GM23338 (cell line): ENCODE measurements around the gene ELFN1. TPM values are rescaled to one million over a fixed set of nuclear protein-coding genes. Genes with fewer than 3 reads are reported as not detected.
A peak's percentile ranks its signal among the peaks of the same experiment; 100 is the strongest.

Experiments
- ATAC-seq: fragments of 200-7000 bp; cut with Tn5 transposase; 3 replicates; pipeline ENCODE4 v1.9.1; 2020
- DNase-seq: peaks from one replicate; pipeline ENCODE4 v3.0.0-alpha.2; 2015; ENCODE audit warnings: low spot score
- H2AFZ ChIP-seq: fragments of 200-600 bp; sonication (generic); 2 replicates; pipeline ENCODE4 v1.8.0; 2016; ENCODE audit warnings: antibody characterized with exemption, mild to moderate bottlenecking, moderate library complexity
- H3F3A ChIP-seq: fragments of 200-600 bp; sonication (generic); replicated peaks from 2 replicates; pipeline ENCODE4 v1.8.0; 2017; ENCODE audit warnings: antibody characterized with exemption, mixed run types, low read depth
- H3K27ac ChIP-seq: fragments of 200-600 bp; sonication (generic); 2 replicates; pipeline ENCODE4 v1.6.1; 2016; ENCODE audit warnings: low read depth
- H3K27me3 ChIP-seq: fragments of 200-600 bp; sonication (generic); 2 replicates; pipeline ENCODE4 v1.8.0; 2016; ENCODE audit warnings: mild to moderate bottlenecking, mixed run types, moderate library complexity; ENCODE audit not compliant: insufficient read depth
- H3K36me3 ChIP-seq: fragments of 200-600 bp; sonication (generic); 2 replicates; pipeline ENCODE4 v1.8.0; 2016; ENCODE audit warnings: mild to moderate bottlenecking; ENCODE audit not compliant: insufficient read depth
- H3K4me1 ChIP-seq: fragments of 200-600 bp; sonication (generic); 2 replicates; pipeline ENCODE4 v1.8.0; 2016; ENCODE audit warnings: mild to moderate bottlenecking, moderate library complexity; ENCODE audit not compliant: insufficient read depth
- H3K4me2 ChIP-seq: fragments of 200-600 bp; sonication (generic); 2 replicates; pipeline ENCODE4 v1.7.1; 2017; ENCODE audit warnings: mixed run types
- H3K4me3 ChIP-seq: fragments of 200-600 bp; sonication (generic); 2 replicates; pipeline ENCODE4 v1.6.1; 2016; ENCODE audit warnings: mixed run types
- H3K79me2 ChIP-seq: fragments of 200-600 bp; sonication (generic); replicated peaks from 2 replicates; pipeline ENCODE4 v1.8.0; 2017; ENCODE audit warnings: mild to moderate bottlenecking; ENCODE audit not compliant: insufficient read depth
- H3K9me2 ChIP-seq: fragments of 200-600 bp; sonication (generic); 2 replicates; pipeline ENCODE4 v1.8.0; 2017; ENCODE audit not compliant: insufficient read depth
- H4K20me1 ChIP-seq: fragments of 200-600 bp; sonication (generic); replicated peaks from 2 replicates; pipeline ENCODE4 v1.8.0; 2017; ENCODE audit warnings: mild to moderate bottlenecking; ENCODE audit not compliant: insufficient read depth
- H3K27ac Mint-ChIP-seq: 2 replicates; pipeline ENCODE4 v1.8.0; 2020; ENCODE audit warnings: inconsistent platforms, mild to moderate bottlenecking, moderate library complexity, mixed read lengths
- H3K27me3 Mint-ChIP-seq: 3 replicates; pipeline ENCODE4 v1.8.0; 2022; ENCODE audit warnings: low read depth, mild to moderate bottlenecking, moderate library complexity, mixed read lengths, inconsistent platforms; ENCODE audit not compliant: insufficient read depth, poor library complexity
- H3K36me3 Mint-ChIP-seq: 3 replicates; pipeline ENCODE4 v1.8.0; 2021; ENCODE audit warnings: low read depth, mild to moderate bottlenecking, inconsistent platforms, moderate library complexity, mixed read lengths
- H3K4me1 Mint-ChIP-seq: 3 replicates; pipeline ENCODE4 v1.8.0; 2020; ENCODE audit warnings: mild to moderate bottlenecking, inconsistent platforms, mixed read lengths
- H3K4me3 Mint-ChIP-seq: 3 replicates; pipeline ENCODE4 v1.8.0; 2021; ENCODE audit warnings: moderate library complexity, mild to moderate bottlenecking, inconsistent platforms, mixed read lengths
- H3K9me3 Mint-ChIP-seq: 3 replicates; pipeline ENCODE4 v1.8.0; 2020; ENCODE audit warnings: moderate library complexity, mild to moderate bottlenecking, inconsistent platforms, mixed read lengths
- CREB1 ChIP-seq: fragments of 250-450 bp; sonication (Bioruptor Pico); IDR thresholded peaks from 2 replicates; pipeline ENCODE4 v1.5.0; 2020; ENCODE audit warnings: low read depth, mild to moderate bottlenecking, moderate library complexity
- EZH2phosphoT487 ChIP-seq: fragments of 200-600 bp; sonication (generic); IDR thresholded peaks from one replicate; pipeline ENCODE4 v1.8.1; 2018; ENCODE audit warnings: antibody characterized with exemption; ENCODE audit not compliant: unreplicated experiment
- JUNB ChIP-seq: IDR thresholded peaks from one replicate; pipeline ENCODE4 v1.6.1; 2016; ENCODE audit warnings: antibody characterized with exemption; ENCODE audit not compliant: unreplicated experiment
- NANOG ChIP-seq: IDR thresholded peaks from 2 replicates; pipeline ENCODE4 v1.6.1; 2016; ENCODE audit warnings: antibody characterized with exemption, borderline replicate concordance
- POLR2AphosphoS5 ChIP-seq: IDR thresholded peaks from 2 replicates; pipeline ENCODE4 v1.6.1; 2016; ENCODE audit warnings: antibody characterized with exemption, low read depth
- STAT1 ChIP-seq: IDR thresholded peaks from one replicate; pipeline ENCODE4 v1.6.1; 2016; ENCODE audit warnings: antibody characterized with exemption; ENCODE audit not compliant: unreplicated experiment
- ZNF114 ChIP-seq: fragments of 250-450 bp; sonication (Bioruptor Pico); IDR thresholded peaks from 2 replicates; pipeline ENCODE4 v1.5.0; 2020; ENCODE audit warnings: mild to moderate bottlenecking, moderate library complexity
- ZNF331 ChIP-seq: fragments of 250-450 bp; sonication (Bioruptor Pico); IDR thresholded peaks from 2 replicates; pipeline ENCODE4 v1.5.0; 2020; ENCODE audit warnings: low read depth, mild to moderate bottlenecking, moderate library complexity
- polyA plus RNA-seq: library from polyadenylated mRNA; unstranded; fragments of >200 nt; fragmentation: Nextera tagmentation; extraction: Ambion mirVana; gene quantifications from 2 replicates; pipeline ENCODE4 v1.2.1, GENCODE V29; 2016
- total RNA-seq: library from RNA; depleted of rRNA; stranded (reverse); fragments of >200 nt; shearing (Covaris generic); gene quantifications from 2 replicates; pipeline ENCODE4 v1.2.3, GENCODE V29; 2014
- TF ChIP-seq, protein P1 (sequence below), 2 experiments: fragments of 200-600 bp in 1 of 2; sonication (generic) in 1 of 2; conservative IDR thresholded peaks; 2 replicates each; pipeline versions ENCODE4 v1.5.1 to v1.6.1; 2016 to 2017; ENCODE audit warnings: antibody characterized with exemption in 2 of 2, low read depth in 2 of 2, mild to moderate bottlenecking in 2 of 2, moderate library complexity in 1 of 2
- TF ChIP-seq, protein P2 (sequence below): IDR thresholded peaks from 2 replicates; pipeline ENCODE4 v1.6.1; 2016; ENCODE audit warnings: antibody characterized with exemption

The ELFN1 gene
- total and polyA plus RNA-seq, 2 experiments from 2014 or later: 0.08 to 3.5 TPM

DNA sequence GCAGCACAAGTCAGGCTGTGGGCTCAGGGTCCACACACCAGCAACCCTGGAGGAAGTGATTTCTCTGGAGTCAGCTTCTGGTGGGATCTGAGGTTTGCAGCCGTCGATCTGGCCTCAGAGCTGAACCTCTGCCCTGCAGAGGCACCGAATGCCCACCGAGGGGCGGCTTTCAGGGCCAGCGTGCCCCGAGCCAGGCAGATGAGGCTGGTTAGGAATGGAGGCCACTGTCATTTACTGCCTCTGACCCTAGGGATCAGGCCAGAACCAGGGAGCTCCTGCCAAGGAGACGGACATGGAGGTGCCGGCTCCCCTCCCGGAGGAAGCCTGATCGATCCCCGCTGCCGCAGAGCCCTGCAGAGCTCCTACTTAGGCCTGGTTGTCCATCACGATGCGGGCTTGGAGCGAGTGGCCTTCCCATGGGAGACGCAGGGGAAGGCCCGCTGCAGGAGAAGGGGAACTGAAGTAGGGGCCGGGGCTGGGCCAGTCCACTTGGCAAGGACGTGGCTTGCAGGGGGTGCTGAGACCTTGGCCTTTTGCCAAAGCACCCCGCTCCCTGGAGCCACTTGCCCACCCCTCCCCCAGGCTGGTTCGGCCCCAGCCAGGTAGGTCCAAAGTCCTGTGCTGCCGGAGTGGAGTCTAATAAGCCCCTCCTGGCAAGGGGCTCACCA lies 19.6 kb upstream of the ELFN1 start:
- Histone ChIP-seq H3K9me2 (no peaks in the 10 kb centered on the region), H2AFZ (no peak overlapping the region), H3K27ac (no peak overlapping the region), H3K4me2 (no peak overlapping the region), H3K36me3 (no peaks in the 10 kb centered on the region), H3K4me1 (no peaks in the 10 kb centered on the region), H3K27me3 (no peaks in the 10 kb centered on the region), H3K79me2 (no peaks in the 10 kb centered on the region), H3F3A (no peaks in the 10 kb centered on the region), H4K20me1 (no peaks in the 10 kb centered on the region), H3K4me3 (no peak overlapping the region)
- TF ChIP-seq STAT1: no peak
- no peak for TF ChIP-seq CREB1 (CRISPR knock-in tag)
- TF ChIP-seq JUNB: no peak
- no peak for TF ChIP-seq NANOG
- TF ChIP-seq, protein P1, sequence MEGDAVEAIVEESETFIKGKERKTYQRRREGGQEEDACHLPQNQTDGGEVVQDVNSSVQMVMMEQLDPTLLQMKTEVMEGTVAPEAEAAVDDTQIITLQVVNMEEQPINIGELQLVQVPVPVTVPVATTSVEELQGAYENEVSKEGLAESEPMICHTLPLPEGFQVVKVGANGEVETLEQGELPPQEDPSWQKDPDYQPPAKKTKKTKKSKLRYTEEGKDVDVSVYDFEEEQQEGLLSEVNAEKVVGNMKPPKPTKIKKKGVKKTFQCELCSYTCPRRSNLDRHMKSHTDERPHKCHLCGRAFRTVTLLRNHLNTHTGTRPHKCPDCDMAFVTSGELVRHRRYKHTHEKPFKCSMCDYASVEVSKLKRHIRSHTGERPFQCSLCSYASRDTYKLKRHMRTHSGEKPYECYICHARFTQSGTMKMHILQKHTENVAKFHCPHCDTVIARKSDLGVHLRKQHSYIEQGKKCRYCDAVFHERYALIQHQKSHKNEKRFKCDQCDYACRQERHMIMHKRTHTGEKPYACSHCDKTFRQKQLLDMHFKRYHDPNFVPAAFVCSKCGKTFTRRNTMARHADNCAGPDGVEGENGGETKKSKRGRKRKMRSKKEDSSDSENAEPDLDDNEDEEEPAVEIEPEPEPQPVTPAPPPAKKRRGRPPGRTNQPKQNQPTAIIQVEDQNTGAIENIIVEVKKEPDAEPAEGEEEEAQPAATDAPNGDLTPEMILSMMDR (conservative IDR thresholded peaks at IDR 0.05; ENCODE audit: low read depth in 2 of 2): peak; percentile 10 to 21; a peak in 1 of 4 replicates
- H3K27me3 Mint-ChIP-seq: peaks cover 5% of the 10 kb centered on the region
- no peaks in the 10 kb centered on the region for H3K36me3 Mint-ChIP-seq
- H3K4me3 Mint-ChIP-seq: no peak overlapping the region
- ATAC-seq (peak; percentile 9; the same call in 1 of the 3 replicates), DNase-seq (no peak)
- no peaks in the 10 kb centered on the region; the same call in 2 of the 3 replicates for H3K4me1 Mint-ChIP-seq
- no peaks in the 10 kb centered on the region for H3K9me3 Mint-ChIP-seq
- H3K27ac Mint-ChIP-seq: no peak overlapping the region

DNA sequence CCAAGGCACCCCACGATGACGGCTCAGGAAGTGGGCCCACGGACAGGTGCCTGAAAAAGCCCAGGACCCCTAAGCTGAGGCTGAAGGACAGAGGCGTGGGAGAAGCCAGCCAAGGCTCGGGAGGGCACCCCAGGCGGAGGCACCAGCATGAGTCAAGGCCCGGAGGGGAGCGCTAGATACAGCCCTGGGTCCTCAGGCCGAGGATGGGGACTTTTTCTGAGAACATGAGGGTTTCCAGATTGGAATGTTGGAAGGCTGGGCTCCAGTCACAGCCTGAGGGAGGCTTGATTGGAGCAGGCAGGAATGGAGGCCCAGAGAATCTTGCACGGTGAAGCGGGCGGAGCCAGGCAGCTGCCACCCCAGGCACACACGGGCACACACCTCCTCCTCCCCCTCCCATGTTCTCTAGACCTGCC lies 19.0 kb upstream of the ELFN1 start:
- Histone ChIP-seq H2AFZ (no peak overlapping the region), H3K9me2 (no peaks in the 10 kb centered on the region), H3K36me3 (no peaks in the 10 kb centered on the region), H3K27ac (no peak overlapping the region), H3K79me2 (no peaks in the 10 kb centered on the region), H3K27me3 (no peaks in the 10 kb centered on the region), H3K4me1 (no peaks in the 10 kb centered on the region), H3F3A (no peaks in the 10 kb centered on the region), H3K4me2 (no peak overlapping the region), H3K4me3 (no peak overlapping the region), H4K20me1 (no peaks in the 10 kb centered on the region)
- H3K4me3 Mint-ChIP-seq: no peak overlapping the region
- no peaks in the 10 kb centered on the region for H3K9me3 Mint-ChIP-seq
- H3K27ac Mint-ChIP-seq: no peak overlapping the region
- ATAC-seq: no peak
- DNase-seq: no peak
- H3K36me3 Mint-ChIP-seq: no peaks in the 10 kb centered on the region
- H3K27me3 Mint-ChIP-seq: peaks cover 9% of the 10 kb centered on the region
- H3K4me1 Mint-ChIP-seq: no peaks in the 10 kb centered on the region; the same call in 2 of the 3 replicates
- TF ChIP-seq, protein P2, sequence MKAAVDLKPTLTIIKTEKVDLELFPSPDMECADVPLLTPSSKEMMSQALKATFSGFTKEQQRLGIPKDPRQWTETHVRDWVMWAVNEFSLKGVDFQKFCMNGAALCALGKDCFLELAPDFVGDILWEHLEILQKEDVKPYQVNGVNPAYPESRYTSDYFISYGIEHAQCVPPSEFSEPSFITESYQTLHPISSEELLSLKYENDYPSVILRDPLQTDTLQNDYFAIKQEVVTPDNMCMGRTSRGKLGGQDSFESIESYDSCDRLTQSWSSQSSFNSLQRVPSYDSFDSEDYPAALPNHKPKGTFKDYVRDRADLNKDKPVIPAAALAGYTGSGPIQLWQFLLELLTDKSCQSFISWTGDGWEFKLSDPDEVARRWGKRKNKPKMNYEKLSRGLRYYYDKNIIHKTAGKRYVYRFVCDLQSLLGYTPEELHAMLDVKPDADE: no peak
- TF ChIP-seq JUNB (no peak), CREB1 (CRISPR knock-in tag) (no peak), POLR2AphosphoS5 (no peak), ZNF331 (CRISPR knock-in tag) (no peak), EZH2phosphoT487 (no peak), NANOG (no peak), STAT1 (no peak), ZNF114 (CRISPR knock-in tag) (no peak)
- TF ChIP-seq, protein P1 (conservative IDR thresholded peaks at IDR 0.05; ENCODE audit: low read depth in 2 of 2): no peak
